Fibroblast of the aortic adventitia (primary cell): ENCODE results near the gene TMEM86B. TPM values are rescaled to one million over a fixed set of nuclear protein-coding genes. Genes with fewer than 3 reads are reported as not detected.

Experiments used
- DNase-seq: peaks from one replicate; pipeline ENCODE4 v3.0.0-alpha.2; 2010; ENCODE audit warnings: low read depth
- H3K4me3 ChIP-seq: 2 replicates; pipeline ENCODE4 v1.5.1; 2011; ENCODE audit warnings: low read depth, mild to moderate bottlenecking, control low read depth, low read length, moderate library complexity
- CTCF ChIP-seq: IDR thresholded peaks from 2 replicates; pipeline ENCODE4 v1.5.1; 2011; ENCODE audit warnings: mild to moderate bottlenecking, low read length, control low read depth, inconsistent platforms; ENCODE audit not compliant: insufficient read depth
- small RNA-seq: library from RNA; depleted of rRNA; stranded (forward); fragments of <200 nt; gene quantifications from one replicate; pipeline ENCODE3, GENCODE V24; 2012
- total RNA-seq: library from RNA; depleted of rRNA; stranded (reverse); fragments of >200 nt; gene quantifications from 2 replicates; pipeline ENCODE4 v1.2.3, GENCODE V29; 2012; ENCODE audit warnings: low replicate concordance

Gene TMEM86B
- total RNA-seq, 1 donor, result 1.8 TPM

GRCh38 chr19:55178781-55179599 lies 49.6 kb downstream of the TMEM86B start:
- peak overlapping the region; percentile 57 for H3K4me3 ChIP-seq
- peak; percentile 72 for DNase-seq
- TF ChIP-seq CTCF, result no peak

Small RNA genes lying within 50 kb of the gene (small RNA-seq; reads per million reads assigned to genes)
- gene MIR6802 (not detected), gene MIR6803 (not detected), gene MIR6804 (not detected)

Other genes with a start within 250 kb of the TMEM86B start
- not detected in 2 replicates for gene GP6, start 190.5 kb downstream of the TMEM86B start, total RNA-seq
- gene RDH13, start 165.6 kb downstream of the TMEM86B start, total RNA-seq, result 4.9 and 9.1 TPM in 2 replicates
- gene EPS8L1, start 152.9 kb downstream of the TMEM86B start, total RNA-seq, result 0.63 and 1.5 TPM in 2 replicates
- gene PPP1R12C, start 111.1 kb downstream of the TMEM86B start, total RNA-seq, result 46.3 and 75.2 TPM in 2 replicates
- gene TNNT1, start 79.6 kb downstream of the TMEM86B start, total RNA-seq, result 1.1 and 4.3 TPM in 2 replicates
- not detected in 2 replicates for gene TNNI3, start 71.0 kb downstream of the TMEM86B start, total RNA-seq
- gene DNAAF3, start 62.1 kb downstream of the TMEM86B start, total RNA-seq, result 0.33 and 1.5 TPM in 2 replicates
- gene SYT5, start 48.5 kb downstream of the TMEM86B start, total RNA-seq, result 0.45 TPM in 1 of 2 replicates, not detected in the other
- 6.5 and 7.8 TPM in 2 replicates for gene PTPRH, start 19.3 kb downstream of the TMEM86B start, total RNA-seq
- gene PPP6R1, start 30.3 kb upstream of the TMEM86B start, total RNA-seq, result 39.0 and 41.5 TPM in 2 replicates
- 29.1 and 48.3 TPM in 2 replicates for gene HSPBP1, start 51.3 kb upstream of the TMEM86B start, total RNA-seq
- 5.2 and 9.0 TPM in 2 replicates for gene BRSK1, start 55.2 kb upstream of the TMEM86B start, total RNA-seq
- not detected in 2 replicates for gene TMEM150B, start 96.6 kb upstream of the TMEM86B start, total RNA-seq
- 6.7 and 22.2 TPM in 2 replicates for gene KMT5C, start 111.1 kb upstream of the TMEM86B start, total RNA-seq
- not detected in 2 replicates for gene COX6B2, start 126.0 kb upstream of the TMEM86B start, total RNA-seq
- not detected in 2 replicates for gene GARIN5B, start 134.5 kb upstream of the TMEM86B start, total RNA-seq
- 1.6 and 2.2 TPM in 2 replicates for gene IL11, start 141.7 kb upstream of the TMEM86B start, total RNA-seq
- gene TMEM190, start 148.1 kb upstream of the TMEM86B start, total RNA-seq, result not detected in 2 replicates
- gene TMEM238, start 155.5 kb upstream of the TMEM86B start, total RNA-seq, result not detected in 2 replicates
- gene RPL28, start 157.2 kb upstream of the TMEM86B start, total RNA-seq, result 88.6 and 829 TPM in 2 replicates
- 22.6 and 65.4 TPM in 2 replicates for gene UBE2S, start 179.0 kb upstream of the TMEM86B start, total RNA-seq
- gene SHISA7, start 214.5 kb upstream of the TMEM86B start, total RNA-seq, result not detected in 2 replicates
- 24.4 and 41.3 TPM in 2 replicates for gene ISOC2, start 232.9 kb upstream of the TMEM86B start, total RNA-seq
- gene C19orf85, start 236.0 kb upstream of the TMEM86B start, total RNA-seq, result not detected in 2 replicates
- 0.33 and 3.8 TPM in 2 replicates for gene ZNF628, start 247.9 kb upstream of the TMEM86B start, total RNA-seq